GM23338 (cell line): ENCODE data around the gene RNLS.

Experiments
- CREB1 ChIP-seq: fragments of 250-450 bp; sonication (Bioruptor Pico); IDR thresholded peaks from 2 replicates; pipeline ENCODE4 v1.5.0; 2020; ENCODE audit warnings: low read depth, mild to moderate bottlenecking, moderate library complexity
- EZH2 ChIP-seq: fragments of 200-600 bp; sonication (generic); IDR thresholded peaks from one replicate; pipeline ENCODE4 v1.8.0; 2017; ENCODE audit warnings: antibody characterized with exemption, mild to moderate bottlenecking, low read depth; ENCODE audit not compliant: unreplicated experiment
- POLR2AphosphoS5 ChIP-seq: IDR thresholded peaks from 2 replicates; pipeline ENCODE4 v1.6.1; 2016; ENCODE audit warnings: antibody characterized with exemption, low read depth

- TF ChIP-seq POLR2AphosphoS5 (no peak), EZH2 (no peak), CREB1 (CRISPR knock-in tag) (no peak)
Measured at GRCh38 chr10:88399240-88399639, 183.9 kb downstream of the RNLS start.
